NCI-H345 treated with DMSO at 0.1 percent for 48 hours (cell line): ENCODE results near the gene ZG16B.

Experiments
- DNase-seq: peaks from one replicate; lab custom pipeline; 2025; ENCODE audit not compliant: unreplicated experiment; lab: John Stamatoyannopoulos, UW

ZG16B gene

GRCh38 chr16:2804728-2805127 lies 25.4 kb upstream of the ZG16B start:
- DNase-seq: no peak

DNA sequence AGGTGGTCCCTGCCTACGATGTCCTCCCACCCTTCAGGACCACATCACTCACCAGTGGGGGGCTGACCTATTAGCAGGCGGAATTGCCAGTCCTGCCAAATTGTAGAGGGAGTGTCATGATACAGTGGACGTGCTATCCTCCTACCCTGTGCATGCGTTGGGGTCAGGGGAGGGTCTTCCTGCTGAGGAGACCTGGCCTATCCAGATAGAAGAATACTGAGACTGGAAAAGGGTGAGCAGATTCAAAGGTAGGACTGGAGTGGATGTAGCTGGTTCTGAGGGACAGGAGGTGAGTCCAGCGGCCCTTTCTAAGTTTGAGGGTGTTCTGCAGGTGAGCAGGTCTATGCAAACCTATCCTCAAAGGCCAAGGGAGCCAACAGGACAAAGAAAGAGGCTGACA lies 23.8 kb upstream of the ZG16B start:
- no peak for DNase-seq

GRCh38 chr16:2808181-2808580 lies 21.9 kb upstream of the ZG16B start:
- DNase-seq: no peak

DNA sequence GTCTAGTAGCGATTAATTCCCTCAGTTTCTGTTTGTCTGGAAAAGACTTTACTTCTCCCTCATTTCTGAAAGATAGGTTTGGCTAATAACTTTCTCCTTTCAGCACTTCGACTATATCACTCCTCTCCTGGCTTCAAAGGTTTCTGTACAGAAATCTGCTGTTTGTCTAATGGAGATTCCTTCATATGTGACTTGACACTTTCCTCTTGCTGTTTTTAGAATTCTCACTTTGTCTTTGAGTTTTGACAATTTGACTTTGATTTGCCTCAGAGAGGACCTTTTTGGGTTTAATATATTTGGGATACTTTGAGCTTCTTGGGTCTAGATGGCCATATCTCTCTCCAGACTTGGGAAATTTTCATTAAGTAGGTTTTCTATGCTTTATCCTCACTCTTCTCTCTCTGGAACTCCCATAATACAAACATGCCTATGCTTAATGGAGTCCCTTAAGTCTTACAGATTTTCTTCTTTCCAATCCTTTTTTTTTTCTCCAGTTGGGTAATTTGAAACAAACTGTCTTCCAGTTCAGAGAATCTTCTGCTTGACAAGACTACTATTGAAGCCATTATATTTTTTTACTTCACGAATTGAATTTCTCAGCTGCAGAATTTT lies 20.8 kb upstream of the ZG16B start:
- no peak for DNase-seq

- DNase-seq: no peak
Measured at GRCh38 chr16:2810651-2811050, 19.5 kb upstream of the ZG16B start.

- DNase-seq: no peak
Measured at GRCh38 chr16:2811703-2812471, 18.2 kb upstream of the ZG16B start.

DNA sequence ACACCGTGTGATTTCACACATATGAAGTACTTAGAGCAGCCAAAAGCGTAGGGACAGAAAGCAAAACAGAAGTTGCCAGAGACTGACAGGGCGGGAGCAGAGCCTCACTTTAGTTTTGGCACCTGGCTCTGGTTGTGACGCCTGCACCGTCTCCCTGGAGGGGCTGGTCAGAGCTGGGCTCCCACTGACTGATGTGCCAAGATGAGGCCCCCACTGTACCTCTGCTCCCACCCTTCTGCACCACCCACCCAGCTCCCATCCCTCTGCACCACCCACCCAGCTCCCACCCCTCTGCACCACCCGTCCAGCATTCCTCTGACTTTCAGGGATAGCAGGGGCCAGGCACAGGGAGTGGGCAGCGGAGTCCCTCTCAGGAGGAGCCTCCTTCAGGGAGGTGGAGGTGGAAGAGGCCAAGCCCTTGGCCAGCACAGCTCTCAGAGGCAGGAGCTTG lies 16.3 kb upstream of the ZG16B start:
- DNase-seq: no peak

- DNase-seq: no peak
Measured at GRCh38 chr16:2814551-2815298, 15.4 kb upstream of the ZG16B start.

GRCh38 chr16:2815299-2815771 lies 14.8 kb upstream of the ZG16B start:
- no peak for DNase-seq

DNA sequence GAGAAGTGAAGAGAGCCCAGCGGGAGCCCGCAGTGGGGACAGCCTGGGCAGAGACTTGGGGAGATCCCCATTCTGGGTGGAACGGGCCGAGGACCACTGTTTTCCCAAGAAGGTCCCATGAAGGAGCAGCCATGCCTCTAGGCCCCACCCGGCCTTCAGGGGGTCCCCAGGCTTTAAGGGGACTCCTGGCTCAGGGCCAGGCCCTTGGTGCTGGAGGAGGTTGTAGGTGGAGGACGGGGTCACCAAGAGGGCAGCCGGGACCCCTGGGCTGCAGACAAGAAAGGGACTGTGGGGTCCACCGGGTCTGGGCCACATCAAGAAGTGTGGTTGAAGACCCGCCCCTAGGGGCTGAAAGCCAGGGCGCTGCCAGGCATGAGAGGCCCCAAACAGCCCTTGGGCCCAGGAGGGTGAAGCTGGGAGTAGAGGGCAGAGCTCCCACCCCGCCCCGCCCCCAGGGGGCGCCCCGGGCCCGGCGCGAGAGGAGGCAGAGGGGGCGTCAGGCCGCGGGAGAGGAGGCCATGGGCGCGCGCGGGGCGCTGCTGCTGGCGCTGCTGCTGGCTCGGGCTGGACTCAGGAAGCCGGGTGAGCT lies 13.3 kb upstream of the ZG16B start, which contains the start of gene PRSS21:
PRSS21 (plus strand) TSS at position 487 of the 589 bp plus-strand sequence; CDS start at position 519, 32 bp downstream.
- DNase-seq: no peak

- no peak for DNase-seq
Measured at GRCh38 chr16:2817340-2818271, 12.5 kb upstream of the ZG16B start.

GRCh38 chr16:2818272-2818876 lies 11.7 kb upstream of the ZG16B start:
- DNase-seq: no peak

GRCh38 chr16:2819179-2819938 lies 10.7 kb upstream of the ZG16B start:
- no peak for DNase-seq

DNA sequence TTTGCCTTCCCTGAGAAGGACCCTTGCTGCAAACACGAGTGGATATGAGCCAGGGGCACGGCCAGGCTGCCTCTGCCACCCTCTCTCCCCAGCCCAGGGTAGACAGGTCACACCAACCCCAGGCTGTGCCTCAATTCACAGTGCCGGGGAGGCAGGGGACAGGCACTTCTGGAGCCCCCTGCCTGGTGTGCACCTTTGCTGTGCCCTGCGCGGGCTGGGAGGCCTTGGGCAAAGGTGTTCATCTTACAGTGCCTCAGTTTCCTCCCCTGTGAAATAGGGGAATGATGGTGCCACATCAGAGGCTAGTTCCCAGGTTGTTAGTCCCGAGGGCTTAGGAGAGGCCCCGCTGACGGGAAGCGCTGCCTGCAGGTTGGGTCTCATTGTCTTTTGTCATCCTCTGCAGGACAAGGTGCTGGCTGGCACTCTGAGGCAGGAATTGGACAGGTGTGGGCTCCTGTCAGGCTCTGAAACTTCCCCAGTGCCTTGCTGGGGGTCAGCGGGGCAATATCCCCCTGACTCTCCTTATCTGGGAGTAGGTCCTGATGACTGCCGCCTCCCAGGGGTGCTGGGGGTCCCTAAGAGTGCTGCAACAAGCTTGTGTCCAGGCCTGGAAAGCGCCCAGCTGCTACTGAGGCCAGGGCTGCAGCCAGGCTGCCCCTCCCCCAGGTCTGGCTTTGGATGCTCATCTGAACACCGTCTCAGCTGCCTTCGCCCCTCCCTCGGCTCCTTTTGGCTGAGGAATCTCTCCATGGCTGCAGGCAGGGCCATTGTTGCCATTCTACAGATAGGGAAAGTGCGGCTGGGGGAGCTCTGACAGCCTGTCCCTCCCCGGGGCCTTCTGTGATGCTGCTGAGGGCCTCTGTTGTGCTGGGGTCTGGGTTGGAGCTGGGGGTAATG lies 9.9 kb upstream of the ZG16B start:
- no peak for DNase-seq

- DNase-seq: no peak
Measured at GRCh38 chr16:2820836-2821486, 9.1 kb upstream of the ZG16B start.

DNA sequence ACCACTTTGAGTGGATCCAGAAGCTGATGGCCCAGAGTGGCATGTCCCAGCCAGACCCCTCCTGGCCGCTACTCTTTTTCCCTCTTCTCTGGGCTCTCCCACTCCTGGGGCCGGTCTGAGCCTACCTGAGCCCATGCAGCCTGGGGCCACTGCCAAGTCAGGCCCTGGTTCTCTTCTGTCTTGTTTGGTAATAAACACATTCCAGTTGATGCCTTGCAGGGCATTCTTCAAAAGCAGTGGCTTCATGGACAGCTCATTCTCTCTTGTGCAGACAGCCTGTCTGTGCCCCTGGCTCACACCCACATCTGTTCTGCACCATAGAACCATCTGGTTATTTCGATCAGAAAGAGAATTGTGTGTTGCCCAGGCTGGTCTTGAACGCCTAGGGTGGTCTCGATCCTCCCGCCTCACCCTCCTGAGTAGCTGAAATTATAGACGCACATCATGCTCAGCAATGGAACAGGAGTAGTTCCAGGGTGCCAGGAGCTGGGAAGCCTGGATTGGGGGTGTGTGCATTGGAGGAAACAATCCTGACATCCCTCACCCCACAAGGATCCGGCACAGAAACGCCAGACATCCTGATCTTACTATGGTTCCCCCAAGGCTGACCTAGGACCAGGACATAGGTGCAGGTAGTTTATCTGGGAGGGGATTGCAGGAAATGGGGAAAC lies 8.5 kb upstream of the ZG16B start:
- no peak for DNase-seq

DNA sequence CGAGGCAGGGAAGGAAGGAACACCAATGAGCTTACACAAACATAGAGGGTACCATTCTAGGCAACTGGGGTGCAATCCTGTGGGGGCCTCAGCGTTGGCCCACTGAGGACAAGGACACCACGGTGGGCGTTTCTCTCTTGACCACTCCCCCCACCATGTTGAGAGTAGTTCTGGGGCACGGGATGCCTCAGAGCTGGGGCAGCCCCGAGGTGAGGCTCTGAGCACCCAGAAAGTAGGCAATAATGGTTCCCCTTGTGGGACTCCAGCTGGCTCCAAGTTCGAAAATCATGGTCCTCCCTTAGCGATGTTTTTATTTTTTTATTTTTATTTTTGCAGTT lies 8.0 kb upstream of the ZG16B start:
- no peak for DNase-seq
